ENCODE data around the gene JUND. TPM values are rescaled to one million over a fixed set of nuclear protein-coding genes. Genes with fewer than 3 reads are reported as not detected.

JUND gene
- total RNA-seq, 1 donor from 2014 or later: 298 TPM

DNA sequence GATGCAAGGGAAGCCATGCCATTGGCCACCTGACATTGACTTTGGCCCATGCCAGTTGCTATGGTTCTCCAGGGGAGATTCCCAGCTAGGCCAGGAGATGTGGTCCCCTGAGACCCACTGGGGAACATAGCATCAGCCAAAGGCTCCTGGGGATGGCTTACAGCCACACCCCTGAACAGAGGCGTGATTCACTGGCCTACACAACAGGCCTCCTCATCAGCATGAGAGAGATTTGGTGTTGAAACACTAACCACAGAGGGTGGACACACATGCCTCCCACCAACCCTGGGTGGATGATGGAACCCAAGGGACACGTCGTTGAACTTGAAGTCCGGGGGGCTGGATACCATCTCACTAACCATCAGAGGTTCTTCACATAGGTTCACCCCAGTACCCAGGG, 21.5 kb downstream of the JUND start:
- DNase-seq (ENCODE audit: low spot score): no peak
- intact Hi-C loops (cut with DNase I): loop anchor here (10.0 kb wide), 1 partner anchor 1835 kb away; no protein-coding TSS in a partner anchor
- ATAC-seq: no peak

DNA sequence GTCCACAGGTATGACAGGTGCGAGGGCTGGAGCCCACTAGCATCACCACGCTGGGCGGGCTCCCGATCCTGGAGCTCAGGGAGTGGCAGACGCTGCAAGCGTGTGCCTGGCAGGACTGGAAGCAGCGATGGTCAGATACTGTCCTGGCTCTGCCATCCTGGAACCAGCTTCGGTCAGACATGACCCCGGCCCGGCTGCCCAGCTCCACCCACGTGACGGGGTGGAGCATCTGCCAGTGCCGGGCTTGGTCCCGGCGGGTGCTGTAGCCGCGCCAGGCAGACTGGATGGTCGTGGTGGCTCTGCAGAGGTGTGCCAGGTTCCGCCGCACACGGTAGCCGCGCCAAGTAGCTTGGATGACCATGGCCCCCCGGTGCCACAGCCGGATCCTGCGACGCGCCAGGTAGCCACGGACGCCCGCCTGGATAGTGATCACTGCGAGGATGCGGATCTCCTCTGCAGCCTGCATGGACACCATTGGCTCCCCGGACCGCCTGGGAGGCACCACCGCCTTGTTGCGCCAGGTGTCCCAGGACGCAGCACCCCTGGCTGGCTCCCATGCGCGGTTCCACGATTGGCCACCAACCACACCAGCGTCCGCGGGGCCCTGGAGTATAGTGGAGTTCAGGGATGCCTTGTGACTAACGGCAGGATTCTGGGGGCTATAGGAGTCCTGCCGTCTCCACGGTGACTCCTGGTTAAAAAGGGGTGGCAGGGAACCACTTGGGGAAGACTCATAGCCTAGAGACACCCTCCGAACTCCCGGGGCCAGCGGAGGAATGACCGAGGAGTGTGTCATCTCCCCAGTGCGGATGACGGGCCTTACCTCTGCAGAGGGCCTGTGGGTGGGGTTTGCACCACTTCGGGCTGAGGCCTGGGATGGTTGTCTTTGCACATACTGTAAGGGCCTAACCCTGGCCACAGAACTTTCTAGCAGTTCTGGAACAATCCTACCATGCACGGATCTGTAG, 23.6 kb downstream of the JUND start:
- no peak for ATAC-seq
- intact Hi-C loops (cut with DNase I): no loop called here
- DNase-seq (ENCODE audit: low spot score): no peak

DNA sequence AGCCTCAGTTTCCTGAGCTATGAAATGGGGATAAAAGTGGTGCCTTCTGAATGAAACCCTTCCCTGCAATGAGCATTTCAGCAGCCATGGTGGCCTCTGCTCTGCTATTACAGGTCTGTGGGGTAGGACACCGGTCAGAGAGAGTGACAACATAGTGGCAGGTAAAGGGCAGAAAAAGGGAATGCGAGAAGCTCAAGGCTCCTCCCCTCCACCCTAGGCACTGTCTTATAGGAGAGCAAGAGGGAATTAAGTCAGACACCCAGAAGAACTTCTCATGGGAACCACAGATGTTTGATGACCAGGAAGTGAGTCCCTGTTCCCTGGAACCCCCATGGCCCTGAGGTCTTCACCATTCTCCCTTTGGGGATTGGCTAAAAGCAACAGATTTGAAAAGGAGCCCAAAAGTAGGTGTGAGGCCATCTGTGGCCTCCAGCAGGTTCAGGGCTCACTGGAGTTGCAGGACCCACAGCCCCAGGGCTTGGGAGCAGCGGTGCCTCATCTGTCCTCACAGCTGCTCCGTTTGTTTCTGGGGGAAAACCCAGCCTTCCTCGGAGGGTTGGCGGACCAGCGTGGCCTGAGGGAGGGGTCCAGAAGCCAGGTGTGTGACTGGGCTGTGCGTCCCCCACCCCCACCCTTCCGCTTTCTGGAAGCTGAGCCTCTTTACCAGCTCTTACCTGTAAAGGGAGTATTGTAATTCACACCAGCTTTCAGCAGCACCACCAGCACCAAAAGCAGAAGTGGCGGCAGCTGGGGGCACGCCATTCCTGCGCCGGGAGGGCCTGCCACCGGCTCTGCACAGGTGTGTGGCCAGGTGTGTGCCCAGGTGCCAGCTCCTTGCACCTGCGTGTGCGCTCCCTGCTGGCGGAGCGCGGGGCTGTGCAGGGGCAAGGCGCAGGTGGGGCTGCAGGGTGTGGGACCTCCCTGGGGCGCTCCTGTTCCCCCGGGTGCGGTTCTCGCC, 26.6 kb downstream of the JUND start:
- intact Hi-C loops (cut with DNase I): no loop called here
- ATAC-seq: no peak
- no peak for DNase-seq (ENCODE audit: low spot score)

DNA sequence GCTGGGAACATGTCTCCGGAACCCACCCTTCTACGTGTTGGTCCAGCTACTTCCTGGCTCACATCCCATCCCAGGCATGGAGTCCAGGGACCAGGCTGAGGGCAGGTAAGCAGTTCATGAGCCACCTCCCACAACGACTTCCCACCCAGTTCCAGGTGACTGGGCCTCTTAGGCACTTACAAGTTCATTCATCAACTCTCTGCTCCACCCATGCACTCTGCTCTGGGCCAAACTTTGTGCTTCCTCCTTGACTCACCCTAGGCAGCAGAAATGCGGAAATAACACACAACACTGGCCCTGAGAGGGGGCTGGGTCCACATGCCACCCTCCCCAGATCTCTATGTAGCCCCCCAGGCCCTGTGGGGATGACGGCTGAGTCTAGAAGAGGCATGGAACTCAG, 27.7 kb downstream of the JUND start:
- no peak for DNase-seq (ENCODE audit: low spot score)
- intact Hi-C loops (cut with DNase I): no loop called here
- no peak for ATAC-seq

DNA sequence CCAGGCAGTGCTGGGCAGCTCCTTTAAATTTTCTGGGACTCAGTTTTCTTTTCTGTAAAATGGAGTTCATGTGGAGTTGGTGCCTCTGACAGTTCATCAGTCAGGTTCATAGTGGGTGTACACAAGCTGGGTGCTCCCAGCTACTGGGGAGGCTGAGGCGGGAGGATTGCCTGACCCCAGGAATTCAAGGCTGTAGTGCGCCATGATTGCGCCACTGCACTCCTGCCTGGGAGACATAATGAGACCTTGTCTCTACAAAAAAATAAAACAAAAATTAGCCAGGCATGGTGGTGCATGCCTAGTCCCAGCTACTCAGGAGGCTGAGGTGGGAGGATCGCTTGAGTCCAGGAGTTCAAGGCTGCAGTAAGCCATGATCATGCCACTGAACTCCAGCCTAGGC, 28.3 kb downstream of the JUND start:
- intact Hi-C loops (cut with DNase I): no loop called here
- ATAC-seq (no peak), DNase-seq (ENCODE audit: low spot score) (no peak)

DNA sequence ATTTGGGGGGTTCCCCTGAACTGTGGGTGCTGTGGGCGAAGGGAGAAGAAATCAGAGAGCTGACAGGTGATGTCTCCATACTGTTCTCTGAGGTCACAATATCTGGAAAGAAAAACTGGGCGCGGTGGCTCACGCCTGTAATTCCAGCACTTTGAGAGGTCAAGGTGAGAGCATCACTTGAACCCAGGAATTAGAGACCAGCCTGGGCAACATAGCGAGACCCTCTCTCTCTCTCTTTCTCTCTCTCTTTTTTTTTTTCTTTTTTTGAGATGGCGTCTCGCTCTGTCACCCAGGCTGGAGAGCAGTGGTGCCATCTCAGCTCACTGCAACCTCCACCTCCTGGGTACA, 29.1 kb downstream of the JUND start:
- ATAC-seq (no peak), DNase-seq (ENCODE audit: low spot score) (no peak)
- intact Hi-C loops (cut with DNase I): no loop called here

DNA sequence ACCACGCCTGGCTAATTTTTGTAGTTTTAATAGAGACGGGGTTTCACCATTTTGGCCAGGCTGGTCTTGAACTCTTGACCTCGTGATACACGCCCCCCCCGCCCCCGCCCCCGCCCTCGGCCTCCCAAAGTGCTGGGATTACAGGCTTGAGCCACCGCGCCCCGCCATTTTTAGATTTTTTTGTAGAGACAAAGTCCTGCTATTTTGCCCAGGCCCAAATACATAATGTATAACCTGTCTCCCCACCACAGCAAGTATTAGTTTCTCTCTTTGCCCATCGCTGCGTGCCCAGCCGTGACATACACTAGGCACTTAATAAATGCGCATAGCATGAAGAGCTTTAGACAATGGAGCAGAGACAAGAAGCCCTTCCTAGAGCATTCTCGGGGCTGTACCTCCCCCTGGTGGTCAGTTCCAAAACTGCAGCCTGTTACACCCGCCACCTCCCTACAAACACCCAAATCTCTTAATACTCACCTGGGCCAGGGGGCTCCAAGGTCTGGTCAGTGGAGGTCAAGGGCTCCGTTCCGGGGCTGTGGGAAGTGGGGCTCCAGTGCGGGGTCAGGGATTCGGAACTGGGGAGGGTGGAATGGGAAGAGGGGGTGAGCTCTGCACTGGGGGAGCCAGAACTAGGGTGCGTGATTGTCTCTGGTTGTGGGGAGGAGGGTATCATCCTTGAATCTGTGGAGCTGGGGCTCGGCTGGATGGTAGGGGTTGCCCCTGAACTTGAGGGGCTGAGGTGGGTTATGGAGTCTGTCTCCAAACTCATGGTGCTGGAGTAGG, 29.6 kb downstream of the JUND start:
- DNase-seq (ENCODE audit: low spot score): peak; percentile 87
- intact Hi-C loops (cut with DNase I): no loop called here
- peak; percentile 74 for ATAC-seq

DNA sequence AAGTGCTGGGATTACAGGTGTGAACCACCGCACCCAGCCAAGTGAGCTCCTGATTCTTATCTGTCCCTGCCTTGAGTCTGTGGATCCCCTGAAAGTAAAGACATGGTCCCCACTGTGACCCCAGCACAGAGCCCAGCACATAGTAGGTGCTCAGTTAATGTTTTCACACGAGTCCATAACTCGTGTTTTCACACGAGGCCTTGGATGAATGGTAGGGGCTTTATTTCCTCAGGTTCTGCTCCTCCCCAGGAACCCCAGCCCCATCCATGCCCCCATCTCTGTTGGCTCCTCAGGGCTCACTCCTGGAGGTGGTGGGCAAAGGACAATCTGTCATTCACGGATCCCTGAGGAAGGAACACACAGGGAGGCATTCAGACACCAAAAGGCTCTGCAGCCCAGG, 31.6 kb downstream of the JUND start:
- intact Hi-C loops (cut with DNase I): loop anchor here (5.0 kb wide), 1 partner anchor 128 kb away; no protein-coding TSS in a partner anchor
- no peak for DNase-seq (ENCODE audit: low spot score)
- no peak for ATAC-seq

DNA sequence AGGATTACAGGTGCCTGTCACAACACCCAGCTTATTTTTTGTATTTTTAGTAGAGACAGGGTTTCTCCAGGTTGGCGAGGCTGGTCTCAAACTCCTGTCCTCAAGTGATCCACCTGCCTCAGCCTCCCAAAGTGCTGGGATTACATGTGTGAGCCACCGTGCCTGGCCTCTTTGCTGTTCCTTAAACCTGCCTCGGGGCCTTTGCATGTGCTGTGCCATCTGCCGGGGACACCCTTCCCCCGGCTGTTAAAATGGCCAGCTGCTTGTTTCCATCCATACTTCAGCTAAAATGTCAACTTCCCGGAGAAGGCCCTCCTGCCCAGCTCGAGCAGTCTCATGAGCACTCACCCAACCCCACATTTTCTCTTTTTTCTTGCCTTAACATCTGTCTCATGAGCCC, 36.1 kb downstream of the JUND start:
- intact Hi-C loops (cut with DNase I): loop anchor here (5.0 kb wide), 1 partner anchor 123 kb away; no protein-coding TSS in a partner anchor
- no peak for DNase-seq (ENCODE audit: low spot score)
- no peak for ATAC-seq

DNA sequence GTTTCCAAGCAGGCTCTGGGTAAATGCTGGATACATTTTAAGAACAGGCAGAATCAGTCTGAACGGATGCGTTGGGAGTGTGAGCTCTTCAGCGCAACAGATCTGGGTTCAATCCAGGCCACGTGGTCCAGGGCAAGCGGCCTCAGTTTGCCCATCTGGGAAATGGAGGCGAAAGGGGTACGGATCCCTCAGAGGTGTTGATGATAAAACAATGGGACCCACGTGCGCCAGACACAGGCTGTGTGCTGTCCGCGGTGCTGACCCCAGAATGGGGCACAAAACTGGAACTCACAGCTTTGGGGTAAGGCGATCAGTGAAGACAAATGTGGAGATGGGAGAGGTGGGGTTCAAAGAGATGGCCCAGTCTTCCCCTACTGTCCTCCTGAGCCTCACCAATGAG, 42.1 kb downstream of the JUND start:
- ATAC-seq: no peak
- intact Hi-C loops (cut with DNase I): no loop called here
- DNase-seq (ENCODE audit: low spot score): no peak

DNA sequence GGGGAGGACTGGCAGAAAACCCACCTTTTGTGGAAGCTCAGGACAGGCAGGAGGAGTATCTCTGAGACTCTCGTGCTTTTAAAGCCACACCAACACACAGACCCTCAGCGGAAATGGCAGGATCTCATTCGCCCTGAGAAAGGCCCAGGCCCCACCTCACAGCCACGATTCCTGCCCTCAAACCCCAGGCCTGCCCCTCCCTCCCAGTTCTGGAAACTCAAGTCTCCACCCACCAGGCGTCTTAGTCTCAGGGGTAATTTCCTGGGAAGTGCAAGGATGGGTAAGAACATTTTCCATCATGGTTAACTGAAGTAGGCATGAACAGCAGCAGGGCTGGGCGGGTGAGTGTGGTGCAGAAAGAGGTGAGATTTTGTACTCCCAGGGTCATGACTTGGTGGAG, 47.2 kb downstream of the JUND start:
- intact Hi-C loops (cut with DNase I): no loop called here
- ATAC-seq (no peak), DNase-seq (ENCODE audit: low spot score) (no peak)

DNA sequence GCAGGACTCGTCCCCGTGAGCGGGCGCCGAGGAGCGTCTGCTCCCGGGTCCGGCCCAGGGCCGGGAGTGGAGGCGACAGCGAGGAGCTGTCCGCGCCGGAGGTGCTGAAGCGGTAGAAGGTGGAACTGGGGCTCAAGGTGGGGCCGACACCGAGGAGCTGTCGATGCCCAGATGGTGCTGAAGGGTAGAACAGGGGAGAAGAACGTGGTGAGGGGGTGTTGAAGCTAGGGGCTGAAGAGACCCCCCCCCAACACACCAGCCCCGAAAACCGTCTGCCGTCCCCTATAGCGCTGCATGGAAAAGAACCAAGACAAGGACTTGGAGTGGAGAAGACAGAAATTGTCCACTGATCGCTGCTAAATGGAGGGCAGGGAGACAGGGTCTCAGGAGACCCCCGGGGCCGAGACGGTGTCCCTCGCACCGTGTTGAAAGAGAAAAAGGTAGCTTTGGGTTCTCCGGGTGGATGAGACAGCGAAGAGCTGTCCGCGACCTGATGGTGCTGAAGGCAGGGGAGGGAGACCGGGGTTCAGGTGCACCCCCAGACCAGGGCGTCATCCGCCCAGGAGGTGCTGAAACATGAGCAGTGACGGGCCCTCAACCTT, 48.1 kb downstream of the JUND start:
- intact Hi-C loops (cut with DNase I): no loop called here
- peak; percentile 52 for ATAC-seq
- DNase-seq (ENCODE audit: low spot score): no peak

DNA sequence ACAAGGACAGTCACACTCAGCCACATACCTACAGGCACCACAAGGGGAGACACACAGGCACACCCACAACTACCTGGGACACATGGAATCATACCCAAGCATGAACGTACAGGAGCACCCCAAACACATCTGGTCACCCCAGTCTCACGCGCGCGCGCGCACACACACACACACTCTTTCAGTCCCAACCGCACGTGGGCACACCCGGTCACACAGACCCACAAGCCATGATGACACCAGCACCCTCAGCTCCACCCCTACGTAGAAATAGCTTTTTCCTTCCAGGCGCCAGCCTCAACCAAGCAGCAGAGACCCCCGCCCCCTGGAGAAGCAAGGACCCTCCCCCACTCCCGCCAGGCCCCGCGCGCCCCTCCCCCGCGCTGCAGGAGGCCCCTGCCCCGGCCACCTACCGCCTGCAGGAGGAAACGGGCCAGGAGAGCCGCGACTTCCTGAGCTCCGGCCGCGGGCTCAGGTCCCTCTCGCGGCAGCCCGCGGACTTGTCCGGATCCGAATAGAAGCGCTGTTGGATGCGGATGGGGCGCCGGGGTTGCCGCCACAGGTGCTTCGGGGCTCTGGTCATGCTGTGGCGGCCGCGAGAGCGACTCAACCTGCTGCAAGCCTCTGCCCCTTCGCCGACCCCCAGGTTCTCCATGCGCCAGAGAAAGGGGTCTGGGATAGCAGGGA, 48.7 kb downstream of the JUND start:
- intact Hi-C loops (cut with DNase I): no loop called here
- DNase-seq (ENCODE audit: low spot score): no peak
- no peak for ATAC-seq

DNA sequence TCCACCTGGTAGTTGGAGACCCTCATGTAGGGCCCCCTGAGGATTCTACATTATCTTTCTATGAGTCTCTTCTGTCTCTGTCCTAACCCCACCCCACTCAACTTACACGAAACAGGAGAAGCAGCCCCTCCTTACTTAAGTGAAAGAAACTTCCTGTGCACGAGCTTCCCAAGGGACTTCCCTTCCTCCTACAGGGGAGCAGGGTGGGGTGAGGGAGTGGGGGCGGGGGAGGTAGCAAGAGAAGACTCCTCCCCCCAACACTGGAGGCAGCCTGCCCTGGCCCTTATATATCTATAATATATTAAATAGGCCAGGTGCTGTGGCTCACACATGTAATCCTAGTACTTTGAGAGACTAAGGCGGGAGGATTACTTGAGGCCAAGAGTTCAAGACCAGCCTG, 49.6 kb downstream of the JUND start:
- DNase-seq (ENCODE audit: low spot score) (no peak), ATAC-seq (no peak)
- intact Hi-C loops (cut with DNase I): no loop called here

DNA sequence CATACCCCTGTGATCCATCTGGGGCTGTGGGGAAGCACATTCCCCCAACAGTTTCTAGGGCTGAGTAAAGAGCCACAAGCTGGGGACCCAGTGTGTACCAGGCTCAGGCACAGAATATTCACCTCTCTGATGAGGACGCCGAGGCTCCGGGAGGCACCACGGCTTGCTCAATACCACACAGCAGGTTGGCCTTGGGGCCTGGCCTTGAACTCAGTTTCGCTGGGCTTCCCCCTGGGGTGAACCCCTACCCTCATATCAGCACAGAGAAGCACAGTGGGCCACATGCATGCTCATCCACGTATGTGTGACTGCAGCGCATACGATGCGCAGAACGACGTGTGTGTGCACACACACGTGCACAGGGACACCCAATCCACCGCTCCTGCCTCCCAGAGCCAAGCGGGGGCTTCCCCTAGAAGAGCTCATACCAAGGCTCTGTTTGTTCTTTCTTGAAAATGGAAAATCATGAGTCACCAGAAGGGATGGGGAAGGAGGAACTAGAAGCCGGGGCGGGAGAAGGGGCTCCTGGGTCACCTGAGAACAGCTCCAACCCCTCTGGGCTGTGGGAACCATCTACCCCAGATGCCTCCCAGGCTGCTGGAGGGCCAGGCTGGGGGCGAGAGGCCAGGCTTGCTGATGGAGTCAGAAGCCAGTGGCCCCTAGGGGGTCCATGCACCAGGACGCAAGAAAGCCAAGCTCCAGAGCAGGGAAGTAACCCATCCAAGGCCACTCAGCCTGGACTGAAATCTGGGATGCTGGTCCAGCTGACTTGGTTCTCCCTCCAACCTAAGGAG, 50.3 kb downstream of the JUND start:
- no peak for DNase-seq (ENCODE audit: low spot score)
- no peak for ATAC-seq
- intact Hi-C loops (cut with DNase I): no loop called here

DNA sequence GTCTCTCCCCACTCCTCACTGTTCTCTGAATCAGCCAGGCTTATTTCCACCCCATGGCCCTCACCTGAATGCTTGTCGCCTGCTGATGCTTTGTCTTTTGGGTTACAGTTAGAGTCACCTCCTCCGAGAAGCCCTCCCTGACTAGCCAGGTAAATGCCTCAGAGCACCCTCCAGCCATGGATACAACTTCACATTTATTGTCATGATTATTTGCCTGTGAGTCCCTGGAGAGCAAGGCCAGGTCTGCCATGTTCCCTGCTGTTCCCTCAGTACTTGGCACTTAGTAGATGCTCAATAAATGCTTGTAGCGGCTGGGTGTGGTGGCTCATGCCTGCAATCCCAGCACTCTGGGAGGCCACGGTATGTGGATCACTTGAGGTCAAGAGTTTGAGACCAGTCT, 51.5 kb downstream of the JUND start:
- no peak for ATAC-seq
- intact Hi-C loops (cut with DNase I): no loop called here
- DNase-seq (ENCODE audit: low spot score): no peak
